Caco-2 (cell line): ENCODE results near the gene VOPP1. TPM values are rescaled to one million over a fixed set of nuclear protein-coding genes. Genes with fewer than 3 reads are reported as not detected.

Experiments
- BruUV-seq: library from RNA; stranded (reverse); fragments of 400-500 nt; replicated peaks from 2 replicates; lab custom pipeline; 2021; lab: Mats Ljungman, UMichigan
- CTCF ChIA-PET: fragments of 300-600 bp; sonication (Branson Sonifier 250); formaldehyde crosslinking; loops from one replicate; lab custom pipeline; 2022; ENCODE audit warnings: antibody characterized with exemption; lab: Charles Lee
- POLR2A ChIA-PET: fragments of 300-600 bp; sonication (Branson Sonifier 250); formaldehyde crosslinking; loops from one replicate; lab custom pipeline; 2022; ENCODE audit warnings: antibody characterized with exemption; lab: Charles Lee
- DNase-seq, 2 experiments: peaks; one replicate each; pipeline versions ENCODE4 v3.0.0 to v3.0.0-alpha.2; 2020 to 2022
- H3K27me3 ChIP-seq: replicated peaks from 2 replicates; pipeline ENCODE4 v1.6.0; 2011; ENCODE audit warnings: low read length; ENCODE audit not compliant: control insufficient read depth, insufficient read depth
- H3K36me3 ChIP-seq: 2 replicates; pipeline ENCODE4 v1.5.1; 2011; ENCODE audit warnings: low read length; ENCODE audit not compliant: control insufficient read depth, insufficient read depth
- H3K4me1 ChIP-seq: fragments of 250-450 bp; sonication (Bioruptor Pico); 2 replicates; pipeline ENCODE4 v1.5.1; 2020; ENCODE audit warnings: mild to moderate bottlenecking
- H3K4me3 ChIP-seq: 2 replicates; pipeline ENCODE4 v1.5.1; 2011; ENCODE audit warnings: low read depth, mild to moderate bottlenecking, control low read depth, low read length
- H3K9me3 ChIP-seq: fragments of 250-450 bp; sonication (Bioruptor Pico); 2 replicates; pipeline ENCODE4 v1.5.1; 2020; ENCODE audit warnings: mild to moderate bottlenecking, moderate library complexity
- H3K27ac Mint-ChIP-seq: one replicate; pipeline ENCODE4 v1.8.0; 2022; ENCODE audit warnings: mixed read lengths; ENCODE audit not compliant: unreplicated experiment
- H3K27me3 Mint-ChIP-seq: one replicate; pipeline ENCODE4 v1.8.0; 2022; ENCODE audit warnings: mixed read lengths; ENCODE audit not compliant: insufficient read depth, unreplicated experiment
- H3K36me3 Mint-ChIP-seq: one replicate; pipeline ENCODE4 v1.8.0; 2022; ENCODE audit warnings: mild to moderate bottlenecking, mixed read lengths; ENCODE audit not compliant: insufficient read depth, unreplicated experiment
- H3K4me1 Mint-ChIP-seq: one replicate; pipeline ENCODE4 v1.8.0; 2022; ENCODE audit warnings: low read depth, mixed read lengths; ENCODE audit not compliant: unreplicated experiment
- H3K4me3 Mint-ChIP-seq: one replicate; pipeline ENCODE4 v1.8.0; 2022; ENCODE audit warnings: mild to moderate bottlenecking, moderate library complexity, mixed read lengths; ENCODE audit not compliant: unreplicated experiment
- H3K9me3 Mint-ChIP-seq: one replicate; pipeline ENCODE4 v1.8.0; 2022; ENCODE audit warnings: mixed read lengths; ENCODE audit not compliant: unreplicated experiment
- intact Hi-C: fragments of 100-400 bp; cut with micrococcal nuclease; formaldehyde crosslinking; loops from one replicate; pipeline ENCODE4 v1.10.0; 2022; ENCODE audit not compliant: unreplicated experiment
- total RNA-seq: library from RNA; stranded (reverse); gene quantifications from 2 replicates; pipeline ENCODE4 v1.2.3, GENCODE V29; 2022
- TF ChIP-seq, protein P1 (sequence below), 2 experiments: fragments of 200-600 bp in 1 of 2; IDR thresholded peaks; 1 replicate in 1 of 2; 2 replicates in 1 of 2; pipeline versions ENCODE4 v1.5.1 to v1.8.0; 2011 to 2022; ENCODE audit warnings: antibody characterized with exemption in 1 of 2, control low read depth in 1 of 2, inconsistent platforms in 1 of 2, low read depth in 1 of 2, low read length in 1 of 2, mild to moderate bottlenecking in 1 of 2, moderate library complexity in 1 of 2; ENCODE audit not compliant: insufficient read depth in 1 of 2, severe bottlenecking in 1 of 2, unreplicated experiment in 1 of 2

Gene VOPP1
- total RNA-seq, 1 experiment from 2014 or later = 46.8 TPM

DNA sequence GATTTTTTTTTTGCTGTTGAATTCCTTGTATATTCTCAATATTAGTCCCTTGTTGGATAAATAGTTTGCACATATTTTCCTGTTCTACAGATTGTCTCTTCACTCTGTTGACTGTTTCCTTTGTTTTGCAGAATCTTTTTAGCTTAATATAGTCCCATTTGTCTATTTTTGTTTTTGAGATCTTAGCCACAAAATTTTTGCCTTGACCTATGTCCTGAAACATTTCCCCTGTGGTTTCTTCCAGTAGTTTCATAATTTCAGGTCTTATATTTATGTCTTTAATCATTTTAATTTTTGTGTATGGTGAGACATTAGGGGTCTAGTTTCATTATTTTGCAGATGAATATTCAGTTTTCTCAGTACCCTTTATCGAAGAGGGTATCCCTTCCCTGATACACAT is 114.5 kb downstream of the VOPP1 start:
- DNase-seq = no peak
- Mint-ChIP-seq H3K27ac (no peak overlapping the region), H3K27me3 (no peaks in the 10 kb centered on the region), H3K4me3 (no peak overlapping the region), H3K36me3 (no peaks in the 10 kb centered on the region), H3K9me3 (peaks cover 41% of the 10 kb centered on the region), H3K4me1 (no peaks in the 10 kb centered on the region)
- no TSS peak for BruUV-seq
- TF ChIP-seq, protein P1, sequence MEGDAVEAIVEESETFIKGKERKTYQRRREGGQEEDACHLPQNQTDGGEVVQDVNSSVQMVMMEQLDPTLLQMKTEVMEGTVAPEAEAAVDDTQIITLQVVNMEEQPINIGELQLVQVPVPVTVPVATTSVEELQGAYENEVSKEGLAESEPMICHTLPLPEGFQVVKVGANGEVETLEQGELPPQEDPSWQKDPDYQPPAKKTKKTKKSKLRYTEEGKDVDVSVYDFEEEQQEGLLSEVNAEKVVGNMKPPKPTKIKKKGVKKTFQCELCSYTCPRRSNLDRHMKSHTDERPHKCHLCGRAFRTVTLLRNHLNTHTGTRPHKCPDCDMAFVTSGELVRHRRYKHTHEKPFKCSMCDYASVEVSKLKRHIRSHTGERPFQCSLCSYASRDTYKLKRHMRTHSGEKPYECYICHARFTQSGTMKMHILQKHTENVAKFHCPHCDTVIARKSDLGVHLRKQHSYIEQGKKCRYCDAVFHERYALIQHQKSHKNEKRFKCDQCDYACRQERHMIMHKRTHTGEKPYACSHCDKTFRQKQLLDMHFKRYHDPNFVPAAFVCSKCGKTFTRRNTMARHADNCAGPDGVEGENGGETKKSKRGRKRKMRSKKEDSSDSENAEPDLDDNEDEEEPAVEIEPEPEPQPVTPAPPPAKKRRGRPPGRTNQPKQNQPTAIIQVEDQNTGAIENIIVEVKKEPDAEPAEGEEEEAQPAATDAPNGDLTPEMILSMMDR (IDR thresholded peaks at IDR 0.05; ENCODE audit: insufficient read depth in 1 of 2, low read depth in 1 of 2, low read length in 1 of 2, severe bottlenecking in 1 of 2, unreplicated experiment in 1 of 2) = no peak
- POLR2A ChIA-PET = no interaction called here
- Histone ChIP-seq H3K9me3 (peaks cover 13% of the 10 kb centered on the region), H3K4me3 (no peak overlapping the region), H3K36me3 (no peaks in the 10 kb centered on the region), H3K4me1 (no peaks in the 10 kb centered on the region), H3K27me3 (no peaks in the 10 kb centered on the region)
- CTCF ChIA-PET = no interaction called here
- intact Hi-C loops = no loop called here

DNA sequence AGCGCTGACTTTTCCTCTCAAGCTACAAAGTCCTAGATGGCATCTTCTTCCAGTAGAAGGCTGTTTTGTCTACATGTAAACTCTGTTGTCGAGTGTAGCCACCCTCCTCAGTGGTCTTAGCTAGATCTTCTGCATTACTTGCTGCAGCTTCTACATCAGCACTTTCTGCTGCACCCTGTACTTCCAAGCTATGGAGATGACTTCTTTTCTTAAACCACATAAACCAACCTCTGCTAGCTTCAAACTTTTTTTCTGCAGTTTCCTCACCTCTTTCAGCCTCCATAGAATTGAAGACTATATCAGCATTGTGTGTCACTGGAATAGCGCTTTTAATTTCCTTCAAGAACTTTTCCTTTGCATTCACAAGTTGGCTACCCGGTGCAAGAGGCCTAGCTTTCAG is 119.3 kb downstream of the VOPP1 start:
- TF ChIP-seq, protein P1 (IDR thresholded peaks at IDR 0.05; ENCODE audit: insufficient read depth in 1 of 2, low read depth in 1 of 2, low read length in 1 of 2, severe bottlenecking in 1 of 2, unreplicated experiment in 1 of 2) = no peak
- Histone ChIP-seq H3K4me3 (no peak overlapping the region), H3K36me3 (no peaks in the 10 kb centered on the region), H3K9me3 (peaks cover 2% of the 10 kb centered on the region; the same call in 1 of the 2 replicates), H3K4me1 (no peaks in the 10 kb centered on the region), H3K27me3 (no peaks in the 10 kb centered on the region)
- Mint-ChIP-seq H3K4me3 (no peak overlapping the region), H3K36me3 (no peaks in the 10 kb centered on the region), H3K9me3 (peaks cover 8% of the 10 kb centered on the region), H3K4me1 (no peaks in the 10 kb centered on the region), H3K27me3 (no peaks in the 10 kb centered on the region), H3K27ac (no peak overlapping the region)
- CTCF ChIA-PET = no interaction called here
- POLR2A ChIA-PET = no interaction called here
- BruUV-seq = no TSS peak
- no peak for DNase-seq
- intact Hi-C loops = no loop called here

DNA sequence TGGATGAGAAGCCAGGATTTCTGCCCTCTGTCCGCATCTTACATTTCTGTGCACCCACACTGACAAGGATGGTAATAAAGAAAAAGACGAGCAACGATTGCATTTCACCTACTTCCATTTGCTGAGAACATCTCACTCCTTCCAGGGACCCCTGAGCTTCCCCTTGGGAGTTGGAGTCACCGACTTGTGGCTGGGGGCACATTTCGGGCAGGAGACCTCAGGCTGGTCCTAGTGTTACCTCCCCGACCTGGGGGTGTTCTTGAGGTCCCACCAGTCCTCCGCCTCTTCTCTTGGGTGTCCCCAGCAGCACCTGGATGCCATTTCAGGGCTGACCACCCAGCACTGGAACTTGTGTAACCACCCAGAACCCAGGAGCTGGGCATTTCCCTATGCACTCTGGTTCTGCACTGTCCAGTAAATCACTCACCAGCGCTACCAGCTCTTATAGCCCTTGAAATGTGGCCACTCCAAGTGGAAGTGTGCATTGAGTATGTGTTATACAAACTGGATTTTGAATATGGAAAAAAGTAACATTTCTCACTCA is 122.2 kb downstream of the VOPP1 start:
- Mint-ChIP-seq H3K27ac (no peak overlapping the region), H3K4me3 (no peak overlapping the region), H3K4me1 (no peaks in the 10 kb centered on the region), H3K9me3 (no peaks in the 10 kb centered on the region), H3K36me3 (no peaks in the 10 kb centered on the region), H3K27me3 (no peaks in the 10 kb centered on the region)
- CTCF ChIA-PET = no interaction called here
- TF ChIP-seq, protein P1 (IDR thresholded peaks at IDR 0.05; ENCODE audit: insufficient read depth in 1 of 2, low read depth in 1 of 2, low read length in 1 of 2, severe bottlenecking in 1 of 2, unreplicated experiment in 1 of 2) = no peak
- Histone ChIP-seq H3K36me3 (no peaks in the 10 kb centered on the region), H3K9me3 (no peaks in the 10 kb centered on the region), H3K27me3 (no peaks in the 10 kb centered on the region), H3K4me1 (no peaks in the 10 kb centered on the region), H3K4me3 (no peak overlapping the region)
- POLR2A ChIA-PET = no interaction called here
- intact Hi-C loops = no loop called here
- no TSS peak for BruUV-seq
- DNase-seq = no peak
